ENCODE results near the gene UBE4A.
"Not testable (repeated sequence)": the region's sequence is repeated elsewhere in the genome, so short reads cannot be mapped to it uniquely, and the experiment has no call there.

Gene UBE4A

DNA sequence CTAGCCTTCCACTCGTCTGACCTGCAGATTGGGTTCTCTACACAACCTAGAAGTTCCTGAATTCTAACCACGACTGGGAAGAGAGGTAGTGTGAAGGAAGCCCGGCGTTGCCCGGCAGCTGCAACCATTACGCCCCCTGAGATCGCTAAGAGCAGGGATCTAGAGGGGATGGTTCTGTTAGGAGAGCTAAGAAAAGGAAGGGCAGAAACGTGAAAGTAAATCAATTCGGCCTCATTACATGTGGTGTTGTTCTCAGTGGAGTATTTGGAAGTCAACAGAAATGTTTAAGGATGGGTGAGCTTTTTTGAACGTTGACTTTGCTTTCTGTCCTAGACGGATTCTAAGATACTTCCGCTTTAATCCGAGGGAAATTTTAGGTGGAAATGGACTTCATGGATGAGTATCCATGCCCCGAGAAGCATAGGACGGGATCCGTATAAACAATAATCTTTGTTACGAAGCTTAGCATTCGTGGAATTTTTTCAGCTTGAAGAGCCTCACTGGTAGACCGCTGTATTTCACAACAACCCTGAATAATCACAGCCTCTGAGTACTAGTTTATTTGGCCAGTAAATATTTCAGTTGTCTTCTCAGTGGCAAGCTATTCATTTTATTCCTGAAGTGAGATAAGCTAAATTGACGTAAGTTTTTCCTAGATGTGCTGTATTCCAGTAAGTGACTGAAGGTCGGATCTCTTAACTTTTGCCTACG, 42.6 kb downstream of the UBE4A start:
- ATAC-seq, result peak in 1 of 2 donors; percentile 4

DNA sequence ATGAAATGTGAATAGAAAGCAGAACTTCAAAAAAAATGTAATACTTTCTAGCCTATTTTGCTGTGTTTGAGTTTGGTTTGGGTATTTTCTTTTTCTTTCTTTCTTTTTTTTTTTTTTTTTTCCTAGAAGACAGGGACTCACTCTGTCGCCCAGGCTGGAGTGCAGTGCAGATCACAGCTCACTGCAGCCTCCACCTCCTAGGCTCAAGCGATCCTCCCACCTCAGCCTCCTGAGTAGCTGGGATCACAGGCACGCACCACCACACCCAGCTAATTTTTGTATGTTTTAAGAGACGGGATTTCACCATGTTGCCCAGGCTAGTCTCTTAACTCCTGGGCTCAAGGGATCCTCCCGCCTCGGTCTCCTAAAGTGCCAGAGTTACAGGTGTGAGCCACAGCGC, 43.2 kb downstream of the UBE4A start:
- ATAC-seq, result not testable (repeated sequence)

GRCh38 chr11:118406599-118407166, 47.3 kb downstream of the UBE4A start:
- ATAC-seq, result no peak

DNA sequence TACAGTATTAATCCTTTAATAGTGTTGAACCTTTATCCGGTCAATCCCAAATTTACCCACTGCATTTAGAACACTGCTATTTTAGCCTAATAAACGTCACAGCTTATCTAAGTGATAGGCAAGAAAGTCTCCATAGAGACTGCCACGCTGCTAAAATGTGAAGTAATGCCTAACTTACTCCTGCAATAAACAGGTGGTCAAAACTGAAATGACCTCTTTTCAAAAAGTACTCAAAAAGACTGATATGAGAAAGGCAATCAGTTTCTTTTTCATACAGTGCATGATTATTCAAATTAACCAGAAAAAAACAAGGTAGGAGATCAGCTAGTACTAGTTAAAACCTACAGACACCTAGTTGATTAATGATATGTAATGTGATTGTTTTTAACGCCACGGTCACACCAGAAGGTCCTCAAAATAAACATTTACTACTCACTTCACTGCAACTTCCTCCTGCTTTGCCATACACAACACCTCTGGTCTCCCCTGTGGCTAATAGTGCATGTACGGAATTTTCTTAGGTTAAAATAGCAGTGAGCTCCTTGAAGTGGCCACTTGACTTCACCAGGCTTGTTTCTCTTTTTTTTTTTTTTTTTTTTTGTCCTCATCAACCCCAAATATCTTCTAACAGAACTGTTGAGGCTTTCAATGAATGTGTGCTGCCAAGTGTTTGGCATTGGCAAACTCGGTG, 50.8 kb downstream of the UBE4A start:
- ATAC-seq, result no peak

DNA sequence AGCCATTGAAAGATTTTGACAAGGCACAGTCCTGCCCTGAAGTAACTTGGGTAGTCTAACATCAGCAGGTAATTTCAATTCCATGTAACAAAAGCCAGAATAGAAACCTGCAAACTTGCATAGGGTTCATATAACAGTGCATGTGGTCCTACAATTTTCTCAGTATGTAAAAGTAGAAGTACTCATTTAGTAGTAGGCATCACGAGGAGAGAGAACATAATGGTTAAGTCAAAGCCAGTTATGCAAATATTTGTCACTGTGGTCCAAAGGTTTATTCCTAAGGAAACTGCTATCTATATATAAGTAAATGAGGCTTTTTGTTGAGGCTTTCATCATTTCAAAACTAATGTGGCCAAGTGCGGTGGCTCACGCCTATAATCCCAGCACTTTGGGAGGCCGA, 52.1 kb downstream of the UBE4A start:
- ATAC-seq, result no peak

DNA sequence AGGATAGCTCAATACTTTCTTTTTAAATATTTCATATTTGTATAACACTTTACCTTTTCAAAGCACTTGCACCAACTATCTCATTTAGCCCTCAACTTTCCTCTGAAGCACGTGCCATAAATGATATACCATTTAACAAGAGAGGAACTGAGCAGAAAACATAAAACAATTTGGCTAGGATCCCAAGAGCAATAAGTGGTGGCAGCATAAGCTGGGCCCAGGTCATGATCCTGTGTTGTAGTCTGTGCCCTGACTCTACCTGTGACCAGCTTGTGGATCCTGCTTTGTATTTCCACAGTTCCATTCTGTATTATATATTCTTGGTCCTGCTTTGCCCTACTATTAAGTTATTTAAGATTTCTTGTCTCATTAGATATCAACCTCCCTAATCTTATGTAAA, 53.5 kb downstream of the UBE4A start:
- ATAC-seq, result no peak

- no peak for ATAC-seq
Observed at GRCh38 chr11:118415062-118415738, 55.8 kb downstream of the UBE4A start.

- ATAC-seq, result peak; percentile 74 to 91
Observed at GRCh38 chr11:118415739-118416068, 56.3 kb downstream of the UBE4A start.

DNA sequence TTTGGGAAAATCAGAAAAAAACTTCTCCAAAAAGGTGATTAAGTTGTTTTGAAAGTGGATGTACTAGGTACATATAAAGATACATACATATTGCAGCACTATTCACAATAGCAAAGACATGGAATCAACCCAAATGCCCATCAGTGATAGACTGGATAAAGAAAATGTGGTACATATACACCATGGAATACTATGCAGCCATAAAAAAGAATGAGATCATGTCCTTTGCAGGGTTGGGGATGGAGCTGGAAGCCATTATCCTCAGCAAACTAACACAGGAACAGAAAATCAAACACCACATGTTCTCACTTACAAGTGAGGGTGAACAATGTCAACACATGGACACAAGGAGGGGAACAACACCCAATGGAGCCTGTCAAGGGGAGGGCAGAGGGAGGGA, 57.5 kb downstream of the UBE4A start:
- ATAC-seq, result not testable (repeated sequence)

- ATAC-seq, result no peak
Observed at GRCh38 chr11:118417801-118418200, 58.4 kb downstream of the UBE4A start.

- ATAC-seq, result no peak
Observed at GRCh38 chr11:118418766-118419165, 59.4 kb downstream of the UBE4A start.

DNA sequence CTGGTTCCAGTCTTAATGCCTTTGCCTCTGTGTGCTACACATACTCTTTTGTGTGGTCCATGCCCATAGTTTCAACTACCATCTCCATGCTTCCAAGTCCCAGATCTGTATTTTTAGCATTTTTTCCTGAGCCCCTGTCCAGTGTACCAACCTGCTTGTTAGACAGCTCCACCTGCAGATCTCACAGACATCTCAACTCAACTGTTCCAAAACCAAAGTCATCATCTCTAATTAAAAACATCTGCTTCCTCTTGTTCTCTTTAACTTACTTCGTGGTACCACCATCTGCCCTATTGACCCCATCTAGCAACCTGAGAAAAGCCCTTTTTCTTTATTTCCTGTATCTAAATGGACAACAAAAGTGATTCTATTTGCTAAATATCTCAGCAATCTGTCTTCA, 68.3 kb downstream of the UBE4A start:
- no peak for ATAC-seq

GRCh38 chr11:118430956-118431355, 71.6 kb downstream of the UBE4A start:
- no peak for ATAC-seq

DNA sequence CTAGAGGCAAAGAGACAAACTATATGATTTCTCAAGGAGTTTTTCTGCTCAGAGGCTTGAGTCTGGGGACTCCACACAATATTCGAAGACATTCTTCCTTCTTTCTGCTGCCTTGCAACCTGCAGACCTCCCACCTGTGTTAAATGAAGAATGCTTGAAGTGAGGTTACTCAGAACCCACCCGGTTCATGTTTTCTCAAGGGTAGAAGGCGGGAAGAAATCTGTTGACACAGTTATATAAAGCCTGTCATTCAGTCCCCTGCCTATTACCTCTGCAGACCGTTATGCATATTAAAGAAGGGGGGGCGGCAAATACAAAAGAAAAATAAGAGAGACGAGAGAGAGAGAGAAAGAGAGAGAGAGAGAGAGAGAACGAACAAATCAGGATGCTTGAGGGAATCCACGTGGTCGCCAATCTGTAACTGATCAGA, 74.7 kb downstream of the UBE4A start:
- no peak for ATAC-seq

GRCh38 chr11:118434553-118435289, 75.3 kb downstream of the UBE4A start:
- peak in 1 of 2 donors; percentile 8 for ATAC-seq

- ATAC-seq, result peak; percentile 22 to 30
Observed at GRCh38 chr11:118435290-118435892, 76.0 kb downstream of the UBE4A start.

DNA sequence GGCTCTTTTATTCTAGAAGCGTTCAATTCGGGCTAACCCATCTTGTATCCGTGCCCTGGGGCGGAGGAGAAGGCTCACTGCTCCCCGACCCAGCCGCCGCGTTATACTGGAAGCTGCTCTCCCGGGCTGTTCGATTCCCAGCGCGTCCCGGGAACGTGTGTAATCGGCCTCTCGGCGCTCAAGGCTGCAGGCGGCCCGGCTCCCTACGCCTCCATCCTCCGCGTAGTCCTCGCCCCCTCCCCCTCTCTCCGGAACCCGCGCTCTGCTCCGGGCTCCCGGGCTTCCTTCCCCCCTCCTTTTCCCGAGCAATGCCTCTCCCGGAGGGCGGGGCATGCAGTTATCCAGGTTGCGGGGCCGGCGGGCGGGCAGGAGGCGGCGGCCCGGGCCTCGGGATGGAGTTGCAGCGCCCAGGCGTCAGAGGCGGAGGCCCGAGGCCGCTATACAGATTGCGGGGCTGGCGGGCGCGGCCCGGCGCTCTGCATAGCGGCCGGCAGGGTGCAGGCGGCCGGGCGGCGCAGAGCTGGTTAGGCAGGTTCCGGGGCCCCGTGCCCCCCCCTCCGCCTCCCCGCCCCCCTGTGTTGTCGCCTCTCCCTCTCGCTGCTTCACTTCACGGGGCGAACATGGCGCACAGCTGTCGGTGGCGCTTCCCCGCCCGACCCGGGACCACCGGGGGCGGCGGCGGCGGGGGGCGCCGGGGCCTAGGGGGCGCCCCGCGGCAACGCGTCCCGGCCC, 76.7 kb downstream of the UBE4A start, which contains the start of gene KMT2A:
TSS of gene KMT2A (plus strand) at position 600 of the 732 bp plus-strand sequence. CDS start at position 621, 21 bp downstream.
- peak; percentile 61 to 70 for ATAC-seq

- ATAC-seq, result peak; percentile 6 to 11
Observed at GRCh38 chr11:118436639-118437207, 77.3 kb downstream of the UBE4A start.

DNA sequence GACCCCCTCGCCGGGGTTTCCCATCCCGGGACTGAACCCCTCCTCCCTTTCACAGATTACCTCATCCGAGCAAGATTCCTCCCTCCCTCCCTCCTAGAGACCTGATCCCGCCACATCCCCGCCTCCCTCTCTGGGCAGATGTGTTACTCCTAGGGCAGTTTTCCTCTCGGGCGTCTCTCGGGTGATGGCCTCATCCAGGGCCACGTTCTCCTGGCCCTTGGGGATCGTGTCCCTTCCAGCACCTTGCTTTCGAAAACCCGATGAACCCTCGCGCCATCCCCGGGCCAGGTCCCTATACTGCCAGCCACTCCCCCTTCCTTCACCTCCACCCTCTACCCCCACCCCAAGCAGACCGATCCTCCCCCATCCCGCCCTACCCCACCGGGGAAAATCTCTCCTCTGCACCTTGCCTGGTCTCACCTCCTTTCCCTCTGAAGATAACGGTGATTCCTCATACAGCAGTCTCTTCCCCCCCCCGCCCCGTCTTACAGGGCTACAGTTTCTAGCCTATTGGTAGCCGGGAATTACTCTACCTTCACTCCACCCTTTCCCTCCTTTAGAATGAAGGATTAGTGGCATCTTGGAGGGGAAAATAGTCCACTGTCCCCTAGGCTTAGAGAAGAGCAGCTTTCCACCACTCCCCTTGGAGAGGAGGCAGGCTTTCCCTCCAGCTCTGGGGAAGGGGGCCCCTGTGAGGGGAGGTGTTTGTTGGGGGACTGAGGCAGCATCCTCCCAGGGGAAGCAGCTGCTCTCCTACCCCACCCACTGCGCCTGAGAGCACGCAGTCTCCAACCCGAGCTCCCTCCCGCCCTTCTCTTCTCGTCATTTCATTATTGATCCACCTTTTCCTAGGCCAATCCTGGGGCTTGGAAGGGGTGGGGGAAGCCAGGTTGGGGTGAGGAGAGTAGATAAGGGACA, 78.1 kb downstream of the UBE4A start:
- ATAC-seq, result no peak

Data from activated CD4-positive, CD25-positive, alpha-beta regulatory T cell treated with anti-CD3 and anti-CD28 coated beads, Interleukin-2, amount 50 U/mL, for 24 hours (primary cell).